ENCODE measurements around the gene MRPL49.

DNA sequence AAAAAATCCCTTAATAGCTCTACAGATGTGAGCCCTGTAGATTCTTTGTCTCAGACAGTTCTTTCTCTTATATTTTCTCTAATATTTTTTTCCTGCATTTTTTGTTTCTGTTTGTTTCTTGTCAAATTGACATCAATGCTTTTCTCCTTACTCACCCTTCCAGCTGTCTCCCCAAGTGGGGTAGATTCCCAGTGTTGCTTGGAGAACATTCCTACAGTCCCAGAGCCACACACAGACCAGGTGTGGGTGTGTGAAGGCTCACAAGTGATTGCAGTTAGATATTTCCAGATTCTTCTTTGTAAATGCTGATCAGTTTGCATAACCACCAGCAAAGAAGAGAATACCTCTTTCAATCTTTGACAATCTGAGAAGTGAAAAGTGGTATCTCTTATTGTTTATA lies 18.6 kb upstream of the MRPL49 start:
- TF ChIP-seq, protein P1, sequence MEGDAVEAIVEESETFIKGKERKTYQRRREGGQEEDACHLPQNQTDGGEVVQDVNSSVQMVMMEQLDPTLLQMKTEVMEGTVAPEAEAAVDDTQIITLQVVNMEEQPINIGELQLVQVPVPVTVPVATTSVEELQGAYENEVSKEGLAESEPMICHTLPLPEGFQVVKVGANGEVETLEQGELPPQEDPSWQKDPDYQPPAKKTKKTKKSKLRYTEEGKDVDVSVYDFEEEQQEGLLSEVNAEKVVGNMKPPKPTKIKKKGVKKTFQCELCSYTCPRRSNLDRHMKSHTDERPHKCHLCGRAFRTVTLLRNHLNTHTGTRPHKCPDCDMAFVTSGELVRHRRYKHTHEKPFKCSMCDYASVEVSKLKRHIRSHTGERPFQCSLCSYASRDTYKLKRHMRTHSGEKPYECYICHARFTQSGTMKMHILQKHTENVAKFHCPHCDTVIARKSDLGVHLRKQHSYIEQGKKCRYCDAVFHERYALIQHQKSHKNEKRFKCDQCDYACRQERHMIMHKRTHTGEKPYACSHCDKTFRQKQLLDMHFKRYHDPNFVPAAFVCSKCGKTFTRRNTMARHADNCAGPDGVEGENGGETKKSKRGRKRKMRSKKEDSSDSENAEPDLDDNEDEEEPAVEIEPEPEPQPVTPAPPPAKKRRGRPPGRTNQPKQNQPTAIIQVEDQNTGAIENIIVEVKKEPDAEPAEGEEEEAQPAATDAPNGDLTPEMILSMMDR (IDR thresholded peaks at IDR 0.05): no peak
- no peak for TF ChIP-seq TCF7L2 (IDR thresholded peaks at IDR 0.05; ENCODE audit: low read depth, low read length)
- TF ChIP-seq, protein P2, sequence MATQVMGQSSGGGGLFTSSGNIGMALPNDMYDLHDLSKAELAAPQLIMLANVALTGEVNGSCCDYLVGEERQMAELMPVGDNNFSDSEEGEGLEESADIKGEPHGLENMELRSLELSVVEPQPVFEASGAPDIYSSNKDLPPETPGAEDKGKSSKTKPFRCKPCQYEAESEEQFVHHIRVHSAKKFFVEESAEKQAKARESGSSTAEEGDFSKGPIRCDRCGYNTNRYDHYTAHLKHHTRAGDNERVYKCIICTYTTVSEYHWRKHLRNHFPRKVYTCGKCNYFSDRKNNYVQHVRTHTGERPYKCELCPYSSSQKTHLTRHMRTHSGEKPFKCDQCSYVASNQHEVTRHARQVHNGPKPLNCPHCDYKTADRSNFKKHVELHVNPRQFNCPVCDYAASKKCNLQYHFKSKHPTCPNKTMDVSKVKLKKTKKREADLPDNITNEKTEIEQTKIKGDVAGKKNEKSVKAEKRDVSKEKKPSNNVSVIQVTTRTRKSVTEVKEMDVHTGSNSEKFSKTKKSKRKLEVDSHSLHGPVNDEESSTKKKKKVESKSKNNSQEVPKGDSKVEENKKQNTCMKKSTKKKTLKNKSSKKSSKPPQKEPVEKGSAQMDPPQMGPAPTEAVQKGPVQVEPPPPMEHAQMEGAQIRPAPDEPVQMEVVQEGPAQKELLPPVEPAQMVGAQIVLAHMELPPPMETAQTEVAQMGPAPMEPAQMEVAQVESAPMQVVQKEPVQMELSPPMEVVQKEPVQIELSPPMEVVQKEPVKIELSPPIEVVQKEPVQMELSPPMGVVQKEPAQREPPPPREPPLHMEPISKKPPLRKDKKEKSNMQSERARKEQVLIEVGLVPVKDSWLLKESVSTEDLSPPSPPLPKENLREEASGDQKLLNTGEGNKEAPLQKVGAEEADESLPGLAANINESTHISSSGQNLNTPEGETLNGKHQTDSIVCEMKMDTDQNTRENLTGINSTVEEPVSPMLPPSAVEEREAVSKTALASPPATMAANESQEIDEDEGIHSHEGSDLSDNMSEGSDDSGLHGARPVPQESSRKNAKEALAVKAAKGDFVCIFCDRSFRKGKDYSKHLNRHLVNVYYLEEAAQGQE (IDR thresholded peaks at IDR 0.05; ENCODE audit: insufficient read depth in 1 of 2, low read depth in 2 of 2, low read length in 1 of 2): no peak
- no peak for TF ChIP-seq POLR2AphosphoS5 (IDR thresholded peaks at IDR 0.05; ENCODE audit: low read depth, low read length)
- TF ChIP-seq SIN3A (IDR thresholded peaks at IDR 0.05; ENCODE audit: borderline replicate concordance, insufficient read depth, low read depth, low read length): no peak

Data from Panc1 (cell line).